Stimulated activated CD4-positive, alpha-beta T cell treated with anti-CD3 and anti-CD28 coated beads, Interleukin-12 subunit alpha, Interleukin-12 subunit beta, amount 100 ng/mL, for 4 hours (primary cell): ENCODE data around the gene ATP1A1.
A peak's percentile ranks its signal among the peaks of the same experiment; 100 is the strongest.

Experiments
- DNase-seq: peaks from one replicate; pipeline ENCODE4 v3.0.0-alpha.2; 2020

The ATP1A1 gene

GRCh38 chr1:116373431-116374352 lies 648 bp downstream of the ATP1A1 start:
- peak; percentile 46 for DNase-seq

- DNase-seq: no peak
Observed at GRCh38 chr1:116374353-116375147, 1.5 kb downstream of the ATP1A1 start.

GRCh38 chr1:116375148-116375886 lies 2.3 kb downstream of the ATP1A1 start:
- DNase-seq: no peak

DNA sequence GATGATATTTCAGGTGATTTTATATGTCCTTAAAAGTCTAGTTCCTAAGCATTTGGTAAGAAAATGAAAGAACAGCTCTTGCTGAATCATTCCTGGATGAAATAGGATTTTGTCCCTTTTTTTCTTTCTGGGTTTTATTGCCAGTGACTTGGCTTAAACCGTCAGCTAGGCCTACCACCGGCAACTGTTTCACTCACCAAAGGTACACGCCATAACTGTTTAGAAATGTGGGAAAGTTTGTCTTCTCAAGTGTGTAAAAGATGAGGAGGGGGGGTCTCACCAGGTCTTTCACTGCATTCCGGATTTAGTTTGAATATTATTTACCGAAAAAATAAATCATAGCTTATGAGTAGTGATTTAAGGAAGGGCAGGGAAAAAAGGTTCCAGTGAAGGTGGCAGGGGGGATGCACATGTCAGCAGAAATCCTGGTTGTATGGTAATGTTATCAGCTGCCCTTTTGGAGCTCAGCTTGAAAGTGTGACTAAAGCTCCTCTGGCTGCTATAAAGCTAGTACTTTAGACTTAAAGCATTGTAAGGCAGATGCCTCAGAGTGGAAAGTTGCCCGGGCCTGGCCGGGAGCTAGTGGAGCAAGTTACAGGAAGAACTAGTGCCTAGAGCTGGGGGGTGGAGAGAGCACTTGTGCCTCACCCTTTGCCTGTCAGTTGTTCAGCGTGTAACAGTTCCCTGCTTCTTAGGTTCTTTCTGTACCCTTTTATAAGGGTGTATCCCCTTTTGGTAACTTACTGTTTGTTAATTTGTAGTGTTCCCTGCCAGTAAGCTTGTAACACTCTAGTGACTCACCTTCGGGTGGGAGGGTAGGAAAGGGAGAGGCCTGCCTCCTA lies 3.1 kb downstream of the ATP1A1 start:
- peak; percentile 39 for DNase-seq

- no peak for DNase-seq
Observed at GRCh38 chr1:116376729-116377086, 3.7 kb downstream of the ATP1A1 start.

- DNase-seq: peak; percentile 25
Observed at GRCh38 chr1:116377541-116378529, 4.8 kb downstream of the ATP1A1 start.

DNA sequence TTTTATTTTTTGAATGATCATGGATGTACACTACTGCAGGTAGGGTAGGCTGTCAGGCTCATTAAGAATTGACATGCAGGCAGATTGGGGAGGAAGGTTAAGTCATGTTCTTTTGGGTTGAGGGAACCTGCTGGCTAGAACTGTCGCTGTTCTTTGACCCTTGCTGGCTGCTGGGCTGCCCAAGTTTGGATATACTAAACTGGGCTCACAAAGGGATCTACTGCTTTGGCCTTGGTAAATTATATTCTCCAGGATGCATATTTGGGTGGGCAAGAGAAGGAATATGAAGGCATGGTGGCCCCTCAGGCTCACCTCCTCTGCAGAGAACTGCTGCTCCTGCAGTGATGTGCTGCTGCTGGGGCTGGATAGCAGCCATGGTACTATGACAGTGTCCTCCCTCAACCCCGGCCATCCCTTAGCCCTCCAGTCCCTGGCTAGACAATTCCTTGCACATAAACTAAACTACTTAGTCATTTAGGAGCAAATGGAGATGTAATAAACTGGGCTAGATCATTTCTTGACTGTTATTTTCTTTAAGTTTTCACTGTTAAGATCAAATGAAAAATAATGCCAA lies 6.1 kb downstream of the ATP1A1 start:
- no peak for DNase-seq

GRCh38 chr1:116379674-116380498 lies 6.8 kb downstream of the ATP1A1 start:
- no peak for DNase-seq

- no peak for DNase-seq
Observed at GRCh38 chr1:116380499-116381242, 7.6 kb downstream of the ATP1A1 start.

DNA sequence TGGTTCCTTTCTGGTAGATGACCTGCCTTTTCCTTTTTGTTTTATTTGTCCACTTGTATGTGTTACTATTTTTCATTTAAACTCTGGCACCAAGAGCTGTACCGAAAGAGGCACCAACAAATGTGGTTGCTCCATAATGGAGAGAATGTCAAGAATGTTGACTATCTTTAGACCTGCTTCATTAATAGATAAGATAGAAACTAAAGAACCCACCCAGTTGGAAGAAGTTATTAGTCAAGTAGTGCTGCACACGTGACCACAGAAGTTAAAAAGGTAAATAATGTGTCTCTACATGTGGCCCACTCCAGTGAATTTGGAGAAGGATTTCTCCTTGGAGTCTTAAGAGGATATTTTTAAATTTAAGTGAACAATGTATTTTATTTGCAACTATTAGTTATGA lies 9.3 kb downstream of the ATP1A1 start:
- DNase-seq: no peak

DNA sequence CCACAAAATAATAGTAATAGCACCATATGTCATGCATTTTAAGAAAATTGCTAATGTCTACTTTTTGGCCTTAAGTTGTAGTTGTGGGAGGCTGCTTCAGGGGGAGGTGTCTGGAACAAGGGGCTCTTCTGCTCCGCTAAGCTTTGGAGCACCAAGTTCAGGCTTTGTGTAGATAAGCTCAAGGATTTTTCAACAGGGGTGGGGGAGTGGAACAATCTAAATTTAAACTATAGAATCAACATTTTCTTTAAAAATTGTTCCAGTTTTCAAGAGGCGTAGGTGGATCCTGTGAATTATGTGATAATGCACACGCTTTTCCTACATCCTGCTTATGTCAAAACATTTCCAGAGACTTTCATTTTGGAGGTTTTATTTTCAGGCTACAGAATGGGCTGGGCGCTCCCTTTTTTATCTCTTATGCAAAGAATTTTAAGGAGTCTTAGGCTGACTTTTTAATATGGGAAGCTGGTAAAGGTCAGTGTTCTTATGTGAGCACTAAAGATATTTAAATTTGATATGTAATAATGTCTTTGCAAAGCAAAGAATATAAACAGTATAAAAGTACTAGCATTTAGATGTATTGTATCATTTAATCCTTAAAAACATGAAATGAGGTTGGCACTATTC lies 9.9 kb downstream of the ATP1A1 start:
- DNase-seq: no peak

- no peak for DNase-seq
Observed at GRCh38 chr1:116386042-116386441, 13.0 kb downstream of the ATP1A1 start.

DNA sequence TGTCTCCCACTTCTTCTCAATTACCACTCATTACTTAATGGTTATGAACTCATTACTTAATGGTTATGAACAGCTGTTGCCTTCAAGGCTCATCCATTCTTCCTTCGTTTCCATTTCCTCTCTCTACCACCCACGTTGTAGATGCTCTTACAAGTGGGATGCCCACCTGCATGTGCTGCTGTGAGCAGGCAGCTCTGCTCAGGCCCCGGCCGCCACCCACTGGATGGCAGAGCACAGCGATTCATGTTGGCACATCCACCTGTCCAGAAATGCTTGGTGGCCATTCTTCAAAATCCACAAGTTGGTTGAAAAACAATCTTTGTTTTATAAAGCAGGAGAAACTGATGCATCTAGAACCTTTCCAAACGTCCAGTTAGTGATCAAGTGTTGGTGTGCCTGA lies 14.5 kb downstream of the ATP1A1 start:
- no peak for DNase-seq

GRCh38 chr1:116388122-116388521 lies 15.1 kb downstream of the ATP1A1 start:
- DNase-seq: no peak

GRCh38 chr1:116389013-116389412 lies 16.0 kb downstream of the ATP1A1 start:
- no peak for DNase-seq

GRCh38 chr1:116389686-116390085 lies 16.6 kb downstream of the ATP1A1 start:
- no peak for DNase-seq

GRCh38 chr1:116390195-116390594 lies 17.2 kb downstream of the ATP1A1 start:
- no peak for DNase-seq

DNA sequence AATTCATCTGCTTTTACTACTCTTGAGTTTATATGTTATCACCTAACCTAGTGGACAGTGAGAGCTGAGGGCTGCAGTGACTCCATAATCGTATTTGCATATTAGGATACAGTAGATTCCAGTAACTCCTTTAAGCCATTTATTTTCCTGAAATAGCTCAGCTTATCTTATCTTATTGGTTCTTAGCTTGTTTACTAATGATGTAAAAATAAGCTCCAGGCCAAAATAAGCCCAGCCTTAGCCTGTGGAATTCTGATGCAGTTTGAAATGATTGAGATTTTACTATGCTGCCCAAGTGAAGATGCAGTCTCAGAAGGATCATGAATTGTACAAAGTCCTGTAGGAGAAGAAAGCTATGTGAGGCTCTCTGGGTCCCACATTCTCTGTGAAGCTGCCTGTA lies 18.1 kb downstream of the ATP1A1 start:
- no peak for DNase-seq
